Measurements from ENCODE around the gene NTN1. TPM values are rescaled to one million over a fixed set of nuclear protein-coding genes. Genes with fewer than 3 reads are reported as not detected.

Gene NTN1
- total RNA-seq, 1 experiment from 2014 or later = 14.5 TPM

DNA sequence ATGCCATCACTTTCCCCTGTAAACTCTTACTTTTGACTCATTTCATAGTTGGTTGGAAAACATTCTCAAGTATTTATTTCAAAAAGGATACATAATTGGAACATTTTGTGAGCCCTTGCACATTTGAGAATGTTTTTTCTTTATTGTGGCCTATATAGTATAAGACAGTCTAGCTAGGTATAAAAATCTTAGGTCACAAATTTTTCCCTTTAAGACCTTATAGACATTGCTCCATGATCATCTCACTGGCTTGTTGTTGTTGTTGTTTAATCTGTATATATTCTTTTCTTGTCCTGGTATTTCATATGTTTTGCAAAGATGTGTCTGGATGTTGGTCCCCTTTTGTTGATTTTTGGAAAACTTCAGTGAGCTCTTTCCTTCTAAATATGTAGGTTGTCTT is 194.2 kb downstream of the NTN1 start:
- peaks cover 3% of the 10 kb centered on the region; the same call in 1 of the 2 replicates for H3K9me3 ChIP-seq (ENCODE audit: control insufficient read depth, insufficient read depth, low read depth, low read length)
- H3K27me3 ChIP-seq (ENCODE audit: control insufficient read depth, insufficient read depth, low read length) = no peaks in the 10 kb centered on the region
- no peak overlapping the region for H3K27ac ChIP-seq (ENCODE audit: low read length)
- no peaks in the 10 kb centered on the region for H3K4me1 ChIP-seq (ENCODE audit: control insufficient read depth, insufficient read depth, low read length)
- POLR2A ChIA-PET = no interaction called here
- ATAC-seq (no peak), DNase-seq (ENCODE audit: low read depth, low spot score) (no peak)
- intact Hi-C loops (cut with micrococcal nuclease; ENCODE audit: unreplicated experiment) (no loop called here), in situ Hi-C loops (cut with HindIII; ENCODE audit: low pct_unique_long_range_greater_than_20kb, low sequenced_read_pairs) (no loop called here)
- H3K36me3 ChIP-seq (ENCODE audit: control insufficient read depth, insufficient read depth, low read length) = no peaks in the 10 kb centered on the region
- CTCF ChIA-PET = no interaction called here
- BruUV-seq (replicated peaks) = no TSS peak
- H3K4me3 ChIP-seq (ENCODE audit: low read depth in 2 of 2, low read length in 2 of 2) = no peak overlapping the region
- TF ChIP-seq SIN3A (IDR thresholded peaks at IDR 0.05; ENCODE audit: borderline replicate concordance, insufficient read depth, low read depth, low read length) (no peak), TCF7L2 (IDR thresholded peaks at IDR 0.05; ENCODE audit: low read depth, low read length) (no peak)

DNA sequence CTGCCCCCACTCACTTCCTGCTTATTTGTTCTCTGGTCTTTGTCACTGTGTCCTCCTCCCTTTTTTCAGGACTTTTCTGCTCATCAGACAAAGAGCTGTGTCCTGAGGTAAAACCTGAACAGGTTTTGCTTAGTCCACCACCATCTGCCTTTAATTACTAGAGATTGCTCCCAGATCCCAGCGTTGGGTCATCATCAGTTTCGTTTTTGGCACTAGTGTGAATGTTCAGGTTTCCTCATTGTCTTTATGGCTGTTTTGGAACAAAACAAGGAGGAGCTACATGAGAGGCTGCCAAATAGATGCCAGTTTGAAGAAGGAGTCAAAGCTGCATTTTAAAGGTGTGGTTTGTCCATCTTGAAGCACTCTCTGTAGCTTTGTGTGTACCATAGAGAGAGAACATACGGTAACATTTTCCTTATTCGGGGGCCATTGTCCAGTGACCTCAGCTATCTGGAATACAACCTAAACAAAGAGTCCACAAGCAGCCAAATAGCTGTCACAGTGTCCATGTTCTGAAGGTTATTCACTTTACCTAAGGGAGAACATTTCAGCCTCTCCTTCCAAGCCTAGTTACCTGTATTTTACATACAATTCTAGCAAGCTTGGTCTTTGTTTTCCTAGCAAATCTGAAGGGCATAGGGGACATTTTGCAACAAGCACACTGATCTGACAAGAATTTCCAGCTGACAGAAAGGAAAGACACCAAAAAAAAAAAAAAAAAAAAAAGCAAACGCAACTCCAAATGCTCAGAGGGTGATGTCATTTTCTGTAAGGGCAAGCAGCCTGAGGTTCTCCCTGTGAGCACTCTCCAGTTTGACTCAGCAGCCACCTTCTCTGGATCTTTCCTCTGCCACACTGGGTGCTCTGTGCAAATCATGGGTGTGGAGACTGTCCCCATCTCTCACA is 196.1 kb downstream of the NTN1 start:
- ATAC-seq (no peak), DNase-seq (ENCODE audit: low read depth, low spot score) (no peak)
- BruUV-seq (replicated peaks) = no TSS peak
- intact Hi-C loops (cut with micrococcal nuclease; ENCODE audit: unreplicated experiment) = no loop called here
- in situ Hi-C loops (cut with HindIII; ENCODE audit: low pct_unique_long_range_greater_than_20kb, low sequenced_read_pairs) = no loop called here
- peaks cover 3% of the 10 kb centered on the region; the same call in 1 of the 2 replicates for H3K9me3 ChIP-seq (ENCODE audit: control insufficient read depth, insufficient read depth, low read depth, low read length)
- no peak overlapping the region for H3K4me3 ChIP-seq (ENCODE audit: low read depth in 2 of 2, low read length in 2 of 2)
- TF ChIP-seq, protein P1, sequence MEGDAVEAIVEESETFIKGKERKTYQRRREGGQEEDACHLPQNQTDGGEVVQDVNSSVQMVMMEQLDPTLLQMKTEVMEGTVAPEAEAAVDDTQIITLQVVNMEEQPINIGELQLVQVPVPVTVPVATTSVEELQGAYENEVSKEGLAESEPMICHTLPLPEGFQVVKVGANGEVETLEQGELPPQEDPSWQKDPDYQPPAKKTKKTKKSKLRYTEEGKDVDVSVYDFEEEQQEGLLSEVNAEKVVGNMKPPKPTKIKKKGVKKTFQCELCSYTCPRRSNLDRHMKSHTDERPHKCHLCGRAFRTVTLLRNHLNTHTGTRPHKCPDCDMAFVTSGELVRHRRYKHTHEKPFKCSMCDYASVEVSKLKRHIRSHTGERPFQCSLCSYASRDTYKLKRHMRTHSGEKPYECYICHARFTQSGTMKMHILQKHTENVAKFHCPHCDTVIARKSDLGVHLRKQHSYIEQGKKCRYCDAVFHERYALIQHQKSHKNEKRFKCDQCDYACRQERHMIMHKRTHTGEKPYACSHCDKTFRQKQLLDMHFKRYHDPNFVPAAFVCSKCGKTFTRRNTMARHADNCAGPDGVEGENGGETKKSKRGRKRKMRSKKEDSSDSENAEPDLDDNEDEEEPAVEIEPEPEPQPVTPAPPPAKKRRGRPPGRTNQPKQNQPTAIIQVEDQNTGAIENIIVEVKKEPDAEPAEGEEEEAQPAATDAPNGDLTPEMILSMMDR (IDR thresholded peaks at IDR 0.05) = no peak
- TF ChIP-seq SIN3A (IDR thresholded peaks at IDR 0.05; ENCODE audit: borderline replicate concordance, insufficient read depth, low read depth, low read length) (no peak), POLR2AphosphoS5 (IDR thresholded peaks at IDR 0.05; ENCODE audit: low read depth, low read length) (no peak), TCF7L2 (IDR thresholded peaks at IDR 0.05; ENCODE audit: low read depth, low read length) (no peak)
- TF ChIP-seq, protein P2, sequence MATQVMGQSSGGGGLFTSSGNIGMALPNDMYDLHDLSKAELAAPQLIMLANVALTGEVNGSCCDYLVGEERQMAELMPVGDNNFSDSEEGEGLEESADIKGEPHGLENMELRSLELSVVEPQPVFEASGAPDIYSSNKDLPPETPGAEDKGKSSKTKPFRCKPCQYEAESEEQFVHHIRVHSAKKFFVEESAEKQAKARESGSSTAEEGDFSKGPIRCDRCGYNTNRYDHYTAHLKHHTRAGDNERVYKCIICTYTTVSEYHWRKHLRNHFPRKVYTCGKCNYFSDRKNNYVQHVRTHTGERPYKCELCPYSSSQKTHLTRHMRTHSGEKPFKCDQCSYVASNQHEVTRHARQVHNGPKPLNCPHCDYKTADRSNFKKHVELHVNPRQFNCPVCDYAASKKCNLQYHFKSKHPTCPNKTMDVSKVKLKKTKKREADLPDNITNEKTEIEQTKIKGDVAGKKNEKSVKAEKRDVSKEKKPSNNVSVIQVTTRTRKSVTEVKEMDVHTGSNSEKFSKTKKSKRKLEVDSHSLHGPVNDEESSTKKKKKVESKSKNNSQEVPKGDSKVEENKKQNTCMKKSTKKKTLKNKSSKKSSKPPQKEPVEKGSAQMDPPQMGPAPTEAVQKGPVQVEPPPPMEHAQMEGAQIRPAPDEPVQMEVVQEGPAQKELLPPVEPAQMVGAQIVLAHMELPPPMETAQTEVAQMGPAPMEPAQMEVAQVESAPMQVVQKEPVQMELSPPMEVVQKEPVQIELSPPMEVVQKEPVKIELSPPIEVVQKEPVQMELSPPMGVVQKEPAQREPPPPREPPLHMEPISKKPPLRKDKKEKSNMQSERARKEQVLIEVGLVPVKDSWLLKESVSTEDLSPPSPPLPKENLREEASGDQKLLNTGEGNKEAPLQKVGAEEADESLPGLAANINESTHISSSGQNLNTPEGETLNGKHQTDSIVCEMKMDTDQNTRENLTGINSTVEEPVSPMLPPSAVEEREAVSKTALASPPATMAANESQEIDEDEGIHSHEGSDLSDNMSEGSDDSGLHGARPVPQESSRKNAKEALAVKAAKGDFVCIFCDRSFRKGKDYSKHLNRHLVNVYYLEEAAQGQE (IDR thresholded peaks at IDR 0.05; ENCODE audit: insufficient read depth in 1 of 2, low read depth in 2 of 2, low read length in 1 of 2) = no peak
- H3K27ac ChIP-seq (ENCODE audit: low read length) = no peak overlapping the region
- ChIA-PET CTCF (no interaction called here), POLR2A (no interaction called here)
- no peaks in the 10 kb centered on the region for H3K27me3 ChIP-seq (ENCODE audit: control insufficient read depth, insufficient read depth, low read length)
- no peaks in the 10 kb centered on the region for H3K36me3 ChIP-seq (ENCODE audit: control insufficient read depth, insufficient read depth, low read length)
- no peaks in the 10 kb centered on the region for H3K4me1 ChIP-seq (ENCODE audit: control insufficient read depth, insufficient read depth, low read length)
